ENCODE data around the gene DNAJC5.

DNA sequence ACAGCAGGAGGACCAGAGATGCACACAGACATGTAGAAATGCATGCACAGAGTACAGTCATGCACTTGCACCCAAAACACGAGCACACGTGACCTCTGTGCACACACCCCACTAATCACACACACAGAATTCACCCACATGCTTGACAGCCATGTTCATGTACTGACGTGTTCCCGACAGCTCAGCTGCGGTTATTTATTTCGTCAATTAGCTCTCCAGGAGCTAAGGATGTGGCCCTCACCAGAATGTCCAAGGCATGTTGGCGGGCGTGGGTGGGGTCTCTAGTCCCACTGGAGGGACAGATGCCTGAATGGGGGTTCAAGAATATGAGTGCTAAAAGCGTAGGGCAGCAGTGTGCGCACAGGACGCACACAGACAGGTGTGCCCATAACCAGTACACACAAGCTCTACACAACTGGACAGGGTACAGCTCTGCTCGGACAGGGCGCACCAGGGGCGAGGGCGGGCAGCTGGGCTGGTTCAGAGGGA lies 85.4 kb downstream of the DNAJC5 start:
- TF ChIP-seq CTCF (IDR thresholded peaks at IDR 0.05) = no peak
- TF ChIP-seq POLR2A (IDR thresholded peaks at IDR 0.05) = no peak

Measured in thyroid gland (tissue), 4 donors.